Measurements from ENCODE around the gene NHSL2.

GRCh38 chrX:72097098-72097497 lies 186.5 kb downstream of the NHSL2 start:
- TF ChIP-seq CTCF (IDR thresholded peaks at IDR 0.05) (no peak), TCF7L2 (IDR thresholded peaks at IDR 0.05; ENCODE audit: low read depth, low read length) (no peak), POLR2AphosphoS5 (IDR thresholded peaks at IDR 0.05; ENCODE audit: low read depth, low read length) (no peak)

Data from Panc1 (cell line).